Hepatocyte (in vitro differentiated cells): ENCODE measurements around the gene COQ5.

ENCODE experiments used
- EZH2 ChIP-seq: fragments of 200-600 bp; sonication (generic); IDR thresholded peaks from 2 replicates; pipeline ENCODE4 v1.6.1; 2016; ENCODE audit warnings: antibody characterized with exemption, mild to moderate bottlenecking, borderline replicate concordance
- EZH2phosphoT487 ChIP-seq: fragments of 200-600 bp; sonication (generic); IDR thresholded peaks from one replicate; pipeline ENCODE4 v1.6.1; 2018; ENCODE audit warnings: antibody characterized with exemption, mild to moderate bottlenecking, low read depth, moderate library complexity; ENCODE audit not compliant: unreplicated experiment, severe bottlenecking
- TF ChIP-seq, protein P1 (sequence below): fragments of 200-600 bp; sonication (generic); IDR thresholded peaks from 2 replicates; pipeline ENCODE4 v1.5.1; 2016; ENCODE audit warnings: antibody characterized with exemption, mild to moderate bottlenecking; ENCODE audit not compliant: poor library complexity

DNA sequence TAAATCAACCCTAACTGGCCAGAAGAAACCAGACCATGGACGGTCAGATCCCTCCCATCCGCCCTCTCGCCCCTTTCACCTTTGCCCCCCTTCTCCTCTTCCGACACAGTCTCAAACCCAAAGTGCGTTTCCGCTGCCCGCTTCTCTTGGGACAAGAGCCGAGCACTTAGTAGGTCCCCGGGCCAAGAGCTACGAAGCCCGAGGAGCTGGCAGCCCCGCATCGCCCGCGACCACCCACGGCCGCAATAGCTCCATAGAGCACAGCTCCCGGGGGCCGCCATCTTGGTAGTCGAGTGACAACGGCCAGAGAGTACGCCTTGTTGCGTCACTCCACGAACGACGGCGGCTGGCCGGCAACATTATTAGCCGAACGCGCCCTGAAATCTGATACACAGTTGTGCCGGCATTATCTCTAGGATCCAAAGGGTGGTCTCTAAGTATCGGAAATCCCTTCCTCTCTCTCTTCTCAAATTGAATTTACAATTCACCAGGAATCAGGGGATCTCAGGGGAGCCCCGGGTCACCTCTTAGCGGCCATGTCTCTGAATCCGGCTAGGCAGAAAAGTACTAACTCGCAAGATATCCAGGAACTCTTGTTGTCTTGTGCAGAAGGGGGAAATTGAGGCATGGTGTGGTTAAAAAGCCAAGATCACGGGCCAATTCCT lies at the start of gene COQ5:
- TF ChIP-seq, protein P1, sequence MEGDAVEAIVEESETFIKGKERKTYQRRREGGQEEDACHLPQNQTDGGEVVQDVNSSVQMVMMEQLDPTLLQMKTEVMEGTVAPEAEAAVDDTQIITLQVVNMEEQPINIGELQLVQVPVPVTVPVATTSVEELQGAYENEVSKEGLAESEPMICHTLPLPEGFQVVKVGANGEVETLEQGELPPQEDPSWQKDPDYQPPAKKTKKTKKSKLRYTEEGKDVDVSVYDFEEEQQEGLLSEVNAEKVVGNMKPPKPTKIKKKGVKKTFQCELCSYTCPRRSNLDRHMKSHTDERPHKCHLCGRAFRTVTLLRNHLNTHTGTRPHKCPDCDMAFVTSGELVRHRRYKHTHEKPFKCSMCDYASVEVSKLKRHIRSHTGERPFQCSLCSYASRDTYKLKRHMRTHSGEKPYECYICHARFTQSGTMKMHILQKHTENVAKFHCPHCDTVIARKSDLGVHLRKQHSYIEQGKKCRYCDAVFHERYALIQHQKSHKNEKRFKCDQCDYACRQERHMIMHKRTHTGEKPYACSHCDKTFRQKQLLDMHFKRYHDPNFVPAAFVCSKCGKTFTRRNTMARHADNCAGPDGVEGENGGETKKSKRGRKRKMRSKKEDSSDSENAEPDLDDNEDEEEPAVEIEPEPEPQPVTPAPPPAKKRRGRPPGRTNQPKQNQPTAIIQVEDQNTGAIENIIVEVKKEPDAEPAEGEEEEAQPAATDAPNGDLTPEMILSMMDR, result no peak
- TF ChIP-seq EZH2phosphoT487 (no peak), EZH2 (no peak)
